ENCODE data around the gene BCL3.
"Not testable (repeated sequence)": the region's sequence is repeated elsewhere in the genome, so short reads cannot be mapped to it uniquely, and the experiment has no call there.

The BCL3 gene

GRCh38 chr19:44719262-44719701 lies 29.2 kb upstream of the BCL3 start:
- peaks cover 11% of the 10 kb centered on the region for H3K4me1 Mint-ChIP-seq
- peak overlapping the region; percentile 67 to 98 (median 83) for H3K27ac Mint-ChIP-seq
- no peak overlapping the region for H3K4me3 Mint-ChIP-seq
- no peaks in the 10 kb centered on the region for H3K36me3 Mint-ChIP-seq (ENCODE audit: low read depth)
- H3K9me3 Mint-ChIP-seq, result peaks cover 5% of the 10 kb centered on the region
- peaks cover 12% of the 10 kb centered on the region for H3K27me3 Mint-ChIP-seq (ENCODE audit: low read depth)
- TF ChIP-seq CTCF (IDR thresholded peaks at IDR 0.05; ENCODE audit: unreplicated experiment in 3 of 3), result no peak

- Mint-ChIP-seq H3K27me3 (ENCODE audit: low read depth) (peaks cover 13% of the 10 kb centered on the region), H3K27ac (peak overlapping the region in 1 of 3 experiments; percentile 51), H3K4me1 (peaks cover 17% of the 10 kb centered on the region)
- H3K36me3 Mint-ChIP-seq (ENCODE audit: low read depth); H3K4me3 Mint-ChIP-seq; H3K9me3 Mint-ChIP-seq: not testable (repeated sequence)
Observed at GRCh38 chr19:44720396-44720795, 28.1 kb upstream of the BCL3 start.

- no peaks in the 10 kb centered on the region for H3K36me3 Mint-ChIP-seq (ENCODE audit: low read depth)
Observed at GRCh38 chr19:44720945-44721344, 27.6 kb upstream of the BCL3 start.

GRCh38 chr19:44721369-44721768 lies 27.1 kb upstream of the BCL3 start:
- H3K4me3 Mint-ChIP-seq; H3K36me3 Mint-ChIP-seq (ENCODE audit: low read depth); H3K9me3 Mint-ChIP-seq; H3K27ac Mint-ChIP-seq: not testable (repeated sequence)
- H3K4me1 Mint-ChIP-seq, result peaks cover 17% of the 10 kb centered on the region
- peaks cover 18% of the 10 kb centered on the region for H3K27me3 Mint-ChIP-seq (ENCODE audit: low read depth)

More at GRCh38 chr19:44720945-44721344, 27.6 kb upstream of the BCL3 start:
- peak overlapping the region in 1 of 3 experiments; percentile 51 for H3K27ac Mint-ChIP-seq
- no peaks in the 10 kb centered on the region for H3K9me3 Mint-ChIP-seq
- TF ChIP-seq CTCF (IDR thresholded peaks at IDR 0.05; ENCODE audit: unreplicated experiment in 3 of 3), result no peak
- H3K4me3 Mint-ChIP-seq, result no peak overlapping the region
- peaks cover 18% of the 10 kb centered on the region for H3K27me3 Mint-ChIP-seq (ENCODE audit: low read depth)
- H3K4me1 Mint-ChIP-seq, result peaks cover 17% of the 10 kb centered on the region

- peaks cover 18% of the 10 kb centered on the region for H3K27me3 Mint-ChIP-seq (ENCODE audit: low read depth)
- no peaks in the 10 kb centered on the region for H3K36me3 Mint-ChIP-seq (ENCODE audit: low read depth)
- H3K9me3 Mint-ChIP-seq, result no peaks in the 10 kb centered on the region
- no peak overlapping the region for H3K4me3 Mint-ChIP-seq
- TF ChIP-seq CTCF (IDR thresholded peaks at IDR 0.05; ENCODE audit: unreplicated experiment in 3 of 3), result no peak
- peak overlapping the region in 1 of 3 experiments; percentile 81 for H3K27ac Mint-ChIP-seq
- peaks cover 17% of the 10 kb centered on the region for H3K4me1 Mint-ChIP-seq
Observed at GRCh38 chr19:44722131-44723121, 26.1 kb upstream of the BCL3 start.

- H3K27me3 Mint-ChIP-seq (ENCODE audit: low read depth), result peaks cover 18% of the 10 kb centered on the region
- peak overlapping the region in 2 of 3 experiments; percentile 74 to 83 for H3K27ac Mint-ChIP-seq
- H3K4me3 Mint-ChIP-seq, result no peak overlapping the region
- TF ChIP-seq CTCF (IDR thresholded peaks at IDR 0.05; ENCODE audit: unreplicated experiment in 3 of 3), result no peak
- no peaks in the 10 kb centered on the region for H3K9me3 Mint-ChIP-seq
- peaks cover 12% of the 10 kb centered on the region for H3K4me1 Mint-ChIP-seq
- H3K36me3 Mint-ChIP-seq (ENCODE audit: low read depth), result no peaks in the 10 kb centered on the region
Observed at GRCh38 chr19:44723299-44723951, 25.1 kb upstream of the BCL3 start.

Data from nephron (organoid).